ENCODE data around the gene PFN3. TPM values are rescaled to one million over a fixed set of nuclear protein-coding genes. Genes with fewer than 3 reads are reported as not detected.

The PFN3 gene
- total RNA-seq, 1 donor from 2014 or later = not detected

GRCh38 chr5:177403792-177404640, 3.6 kb upstream of the PFN3 start:
- H3K36me3 ChIP-seq (ENCODE audit: control insufficient read depth, insufficient read depth, low read length) = no peaks in the 10 kb centered on the region
- FAIRE-seq = no peak
- peaks cover 7% of the 10 kb centered on the region for H3K27me3 ChIP-seq (ENCODE audit: control insufficient read depth, insufficient read depth, low read length)
- peak overlapping the region; percentile 55 for H3K4me3 ChIP-seq (ENCODE audit: low read depth, low read length)
- peak; percentile 86 for TF ChIP-seq CTCF (IDR thresholded peaks at IDR 0.05; ENCODE audit: insufficient read depth, low read length, severe bottlenecking)
- DNase-seq (ENCODE audit: low read depth) = peak; percentile 56

GRCh38 chr5:177403102-177403791, 2.8 kb upstream of the PFN3 start:
- peak; percentile 31 for DNase-seq (ENCODE audit: low read depth)
- no peak for FAIRE-seq

GRCh38 chr5:177402271-177403043, 2.0 kb upstream of the PFN3 start:
- no peaks in the 10 kb centered on the region for H3K36me3 ChIP-seq (ENCODE audit: control insufficient read depth, insufficient read depth, low read length)
- TF ChIP-seq CTCF (IDR thresholded peaks at IDR 0.05; ENCODE audit: insufficient read depth, low read length, severe bottlenecking) = peak; percentile 90
- FAIRE-seq = no peak
- H3K27me3 ChIP-seq (ENCODE audit: control insufficient read depth, insufficient read depth, low read length) = peaks cover 7% of the 10 kb centered on the region
- peak overlapping the region; percentile 55 for H3K4me3 ChIP-seq (ENCODE audit: low read depth, low read length)
- DNase-seq (ENCODE audit: low read depth) = peak; percentile 79

More at GRCh38 chr5:177403102-177403791, 2.8 kb upstream of the PFN3 start:
- Histone ChIP-seq H3K36me3 (ENCODE audit: control insufficient read depth, insufficient read depth, low read length) (no peaks in the 10 kb centered on the region), H3K27me3 (ENCODE audit: control insufficient read depth, insufficient read depth, low read length) (peaks cover 7% of the 10 kb centered on the region), H3K4me3 (ENCODE audit: low read depth, low read length) (peak overlapping the region; percentile 55)
- no peak for TF ChIP-seq CTCF (IDR thresholded peaks at IDR 0.05; ENCODE audit: insufficient read depth, low read length, severe bottlenecking)

- no peak overlapping the region for H3K4me3 ChIP-seq (ENCODE audit: low read depth, low read length)
- TF ChIP-seq CTCF (IDR thresholded peaks at IDR 0.05; ENCODE audit: insufficient read depth, low read length, severe bottlenecking) = no peak
- H3K27me3 ChIP-seq (ENCODE audit: control insufficient read depth, insufficient read depth, low read length) = peaks cover 5% of the 10 kb centered on the region
- no peak for FAIRE-seq
- no peak for DNase-seq (ENCODE audit: low read depth)
- H3K36me3 ChIP-seq (ENCODE audit: control insufficient read depth, insufficient read depth, low read length) = no peaks in the 10 kb centered on the region
Observed at GRCh38 chr5:177397875-177398390, 2.5 kb downstream of the PFN3 start.

- Histone ChIP-seq H3K36me3 (ENCODE audit: control insufficient read depth, insufficient read depth, low read length) (no peaks in the 10 kb centered on the region), H3K4me3 (ENCODE audit: low read depth, low read length) (no peak overlapping the region), H3K27me3 (ENCODE audit: control insufficient read depth, insufficient read depth, low read length) (peaks cover 5% of the 10 kb centered on the region)
- no peak for TF ChIP-seq CTCF (IDR thresholded peaks at IDR 0.05; ENCODE audit: insufficient read depth, low read length, severe bottlenecking)
- DNase-seq (ENCODE audit: low read depth) (no peak), FAIRE-seq (no peak)
Observed at GRCh38 chr5:177396807-177397206, 3.7 kb downstream of the PFN3 start.

Data from bronchial epithelial cell (primary cell).